T-helper 17 cell (primary cell): ENCODE data around the gene ADAMTS2. TPM values are rescaled to one million over a fixed set of nuclear protein-coding genes. Genes with fewer than 3 reads are reported as not detected.

ENCODE experiments used
- ATAC-seq: fragments of 150-1000 bp; cut with Tn5 transposase; 2 replicates; pipeline ENCODE4 v1.10.0; 2021; ENCODE audit warnings: mild to moderate bottlenecking, moderate library complexity
- DNase-seq, 3 donors: peaks; one replicate each; pipeline versions ENCODE4 v3.0.0 to v3.0.0-alpha.2; 2020 to 2021
- H3K9me3 ChIP-seq: one replicate; pipeline ENCODE4 v1.7.0; 2013; ENCODE audit warnings: low read length, mild to moderate bottlenecking; ENCODE audit not compliant: control insufficient read depth, poor library complexity, severe bottlenecking
- H3K27ac Mint-ChIP-seq: one replicate; pipeline ENCODE4 v1.8.0; 2022; ENCODE audit warnings: mild to moderate bottlenecking, moderate library complexity, mixed read lengths
- H3K27me3 Mint-ChIP-seq: one replicate; pipeline ENCODE4 v1.8.0; 2022; ENCODE audit warnings: mixed read lengths
- H3K36me3 Mint-ChIP-seq: one replicate; pipeline ENCODE4 v1.8.0; 2022; ENCODE audit warnings: low read depth, mixed read lengths
- H3K4me1 Mint-ChIP-seq: one replicate; pipeline ENCODE4 v1.8.0; 2022; ENCODE audit warnings: mild to moderate bottlenecking, mixed read lengths
- H3K4me3 Mint-ChIP-seq: one replicate; pipeline ENCODE4 v1.8.0; 2022; ENCODE audit warnings: mild to moderate bottlenecking, moderate library complexity, mixed read lengths
- total RNA-seq, 4 donors: library from RNA in 2 of 4; stranded (reverse) in 2 of 4; gene quantifications; one replicate each; pipeline ENCODE4 v1.2.3 and lab custom pipeline; 2022 to 2026

Gene ADAMTS2
- total RNA-seq, 2 donors from 2014 or later = not detected

GRCh38 chr5:179241175-179241574 is 104.1 kb downstream of the ADAMTS2 start:
- ATAC-seq (no peak), DNase-seq (no peak)
- peaks cover 10% of the 10 kb centered on the region for H3K27me3 Mint-ChIP-seq
- H3K4me3 Mint-ChIP-seq = no peak overlapping the region
- H3K36me3 Mint-ChIP-seq = peaks cover 3% of the 10 kb centered on the region
- H3K4me1 Mint-ChIP-seq = no peaks in the 10 kb centered on the region
- no peaks in the 10 kb centered on the region for H3K9me3 ChIP-seq
- no peak overlapping the region for H3K27ac Mint-ChIP-seq

- ATAC-seq (no peak), DNase-seq (no peak)
- no peaks in the 10 kb centered on the region for H3K9me3 ChIP-seq
- Mint-ChIP-seq H3K27me3 (peaks cover 10% of the 10 kb centered on the region), H3K27ac (no peak overlapping the region), H3K4me1 (no peaks in the 10 kb centered on the region), H3K4me3 (no peak overlapping the region), H3K36me3 (peaks cover 3% of the 10 kb centered on the region)
These were observed 104.7 kb downstream of the ADAMTS2 start for GRCh38 chr5:179240561-179240960.

- no peaks in the 10 kb centered on the region for H3K9me3 ChIP-seq
- H3K4me3 Mint-ChIP-seq = no peak overlapping the region
- no peak for ATAC-seq
- peaks cover 16% of the 10 kb centered on the region for H3K27me3 Mint-ChIP-seq
- no peaks in the 10 kb centered on the region for H3K4me1 Mint-ChIP-seq
- H3K27ac Mint-ChIP-seq = no peak overlapping the region
- DNase-seq = no peak
- H3K36me3 Mint-ChIP-seq = peaks cover 3% of the 10 kb centered on the region
These were observed 105.8 kb downstream of the ADAMTS2 start for GRCh38 chr5:179239256-179240135.

- Mint-ChIP-seq H3K4me1 (no peaks in the 10 kb centered on the region), H3K4me3 (no peak overlapping the region), H3K27ac (no peak overlapping the region), H3K36me3 (peaks cover 3% of the 10 kb centered on the region), H3K27me3 (peaks cover 22% of the 10 kb centered on the region)
- ATAC-seq = no peak
- no peak for DNase-seq
- H3K9me3 ChIP-seq = no peaks in the 10 kb centered on the region
These were observed 106.7 kb downstream of the ADAMTS2 start for GRCh38 chr5:179238628-179238970.

- Mint-ChIP-seq H3K27me3 (peaks cover 19% of the 10 kb centered on the region), H3K4me1 (no peaks in the 10 kb centered on the region), H3K27ac (no peak overlapping the region), H3K36me3 (peaks cover 3% of the 10 kb centered on the region), H3K4me3 (no peak overlapping the region)
- H3K9me3 ChIP-seq = no peaks in the 10 kb centered on the region
- ATAC-seq (no peak), DNase-seq (no peak)
These were observed 107.3 kb downstream of the ADAMTS2 start for GRCh38 chr5:179237770-179238627.

GRCh38 chr5:179235416-179236400 is 109.6 kb downstream of the ADAMTS2 start:
- Mint-ChIP-seq H3K4me3 (no peak overlapping the region), H3K4me1 (no peaks in the 10 kb centered on the region), H3K27ac (no peak overlapping the region), H3K36me3 (peaks cover 3% of the 10 kb centered on the region), H3K27me3 (peaks cover 28% of the 10 kb centered on the region)
- no peak for ATAC-seq
- DNase-seq = no peak
- no peaks in the 10 kb centered on the region for H3K9me3 ChIP-seq

GRCh38 chr5:179234563-179235135 is 110.6 kb downstream of the ADAMTS2 start:
- Mint-ChIP-seq H3K27ac (no peak overlapping the region), H3K27me3 (peaks cover 28% of the 10 kb centered on the region), H3K36me3 (peaks cover 3% of the 10 kb centered on the region), H3K4me1 (no peaks in the 10 kb centered on the region), H3K4me3 (no peak overlapping the region)
- ATAC-seq (no peak), DNase-seq (no peak)
- no peaks in the 10 kb centered on the region for H3K9me3 ChIP-seq

GRCh38 chr5:179233909-179234562 is 111.2 kb downstream of the ADAMTS2 start:
- H3K4me1 Mint-ChIP-seq = no peaks in the 10 kb centered on the region
- peaks cover 3% of the 10 kb centered on the region for H3K36me3 Mint-ChIP-seq
- no peak for DNase-seq
- H3K27me3 Mint-ChIP-seq = peaks cover 28% of the 10 kb centered on the region
- no peaks in the 10 kb centered on the region for H3K9me3 ChIP-seq
- H3K4me3 Mint-ChIP-seq = no peak overlapping the region
- no peak for ATAC-seq
- H3K27ac Mint-ChIP-seq = no peak overlapping the region

GRCh38 chr5:179232091-179232735 is 113.0 kb downstream of the ADAMTS2 start:
- H3K36me3 Mint-ChIP-seq = no peaks in the 10 kb centered on the region
- H3K9me3 ChIP-seq = no peaks in the 10 kb centered on the region
- no peak overlapping the region for H3K27ac Mint-ChIP-seq
- H3K4me3 Mint-ChIP-seq = no peak overlapping the region
- no peaks in the 10 kb centered on the region for H3K4me1 Mint-ChIP-seq
- ATAC-seq (no peak), DNase-seq (no peak)
- H3K27me3 Mint-ChIP-seq = peaks cover 24% of the 10 kb centered on the region

- Mint-ChIP-seq H3K4me1 (peaks cover 2% of the 10 kb centered on the region), H3K27ac (no peak overlapping the region), H3K4me3 (no peak overlapping the region), H3K27me3 (peaks cover 25% of the 10 kb centered on the region), H3K36me3 (no peaks in the 10 kb centered on the region)
- DNase-seq (no peak), ATAC-seq (no peak)
- H3K9me3 ChIP-seq = no peaks in the 10 kb centered on the region
These were observed 114.0 kb downstream of the ADAMTS2 start for GRCh38 chr5:179231309-179231708.

- no peak for DNase-seq
- no peak for ATAC-seq
- Mint-ChIP-seq H3K27ac (no peak overlapping the region), H3K4me3 (no peak overlapping the region), H3K36me3 (no peaks in the 10 kb centered on the region), H3K4me1 (peaks cover 2% of the 10 kb centered on the region), H3K27me3 (peaks cover 32% of the 10 kb centered on the region)
- no peaks in the 10 kb centered on the region for H3K9me3 ChIP-seq
These were observed 115.2 kb downstream of the ADAMTS2 start for GRCh38 chr5:179230061-179230461.
